ENCODE measurements around the gene P2RY8. TPM values are rescaled to one million over a fixed set of nuclear protein-coding genes. Genes with fewer than 3 reads are reported as not detected.

The P2RY8 gene
- total RNA-seq, 1 donor from 2014 or later: 0.52 TPM

- H3K27me3 ChIP-seq (ENCODE audit: control insufficient read depth in 3 of 3, insufficient read depth in 3 of 3, low read length in 3 of 3): no peaks in the 10 kb centered on the region
- H3K9ac ChIP-seq (ENCODE audit: low read depth in 1 of 3, low read length in 3 of 3): no peak overlapping the region
- H3K36me3 ChIP-seq (ENCODE audit: control insufficient read depth in 3 of 3, insufficient read depth in 3 of 3, low read length in 3 of 3): no peaks in the 10 kb centered on the region
- H3K27ac ChIP-seq (ENCODE audit: low read depth, low read length): no peak overlapping the region
- no peak overlapping the region for H3K4me3 ChIP-seq (ENCODE audit: low read length in 3 of 3)
- peaks cover 9 to 14% (median 13%) of the 10 kb centered on the region in 3 donors for H3K4me1 ChIP-seq (ENCODE audit: control insufficient read depth in 3 of 3, insufficient read depth in 3 of 3, low read length in 3 of 3)
- no peaks in the 10 kb centered on the region for H3K9me3 ChIP-seq (ENCODE audit: control insufficient read depth in 3 of 3, low read length in 3 of 3)
Observed at GRCh38 chrX:1455948-1456280, 81.1 kb downstream of the P2RY8 start.

GRCh38 chrX:1453951-1454785 is 82.8 kb downstream of the P2RY8 start:
- Histone ChIP-seq H3K36me3 (ENCODE audit: control insufficient read depth in 3 of 3, insufficient read depth in 3 of 3, low read length in 3 of 3) (no peaks in the 10 kb centered on the region), H3K9me3 (ENCODE audit: control insufficient read depth in 3 of 3, low read length in 3 of 3) (no peaks in the 10 kb centered on the region), H3K4me1 (ENCODE audit: control insufficient read depth in 3 of 3, insufficient read depth in 3 of 3, low read length in 3 of 3) (peaks cover 9 to 14% (median 13%) of the 10 kb centered on the region in 3 donors), H3K9ac (ENCODE audit: low read depth in 1 of 3, low read length in 3 of 3) (no peak overlapping the region), H3K27me3 (ENCODE audit: control insufficient read depth in 3 of 3, insufficient read depth in 3 of 3, low read length in 3 of 3) (no peaks in the 10 kb centered on the region), H3K4me3 (ENCODE audit: low read length in 3 of 3) (peak overlapping the region in 1 of 3 donors; percentile 52), H3K27ac (ENCODE audit: low read depth, low read length) (no peak overlapping the region)

GRCh38 chrX:1453395-1453783 is 83.6 kb downstream of the P2RY8 start:
- peak overlapping the region; percentile 70 for H3K27ac ChIP-seq (ENCODE audit: low read depth, low read length)
- H3K27me3 ChIP-seq (ENCODE audit: control insufficient read depth in 3 of 3, insufficient read depth in 3 of 3, low read length in 3 of 3): no peaks in the 10 kb centered on the region
- H3K9me3 ChIP-seq (ENCODE audit: control insufficient read depth in 3 of 3, low read length in 3 of 3): no peaks in the 10 kb centered on the region
- H3K9ac ChIP-seq (ENCODE audit: low read depth in 1 of 3, low read length in 3 of 3): peak overlapping the region; percentile 57 to 81 (median 64)
- H3K4me3 ChIP-seq (ENCODE audit: low read length in 3 of 3): peak overlapping the region; percentile 72 to 81 (median 78)
- H3K36me3 ChIP-seq (ENCODE audit: control insufficient read depth in 3 of 3, insufficient read depth in 3 of 3, low read length in 3 of 3): no peaks in the 10 kb centered on the region
- H3K4me1 ChIP-seq (ENCODE audit: control insufficient read depth in 3 of 3, insufficient read depth in 3 of 3, low read length in 3 of 3): peaks cover 9 to 14% (median 13%) of the 10 kb centered on the region in 3 donors

- no peaks in the 10 kb centered on the region for H3K27me3 ChIP-seq (ENCODE audit: control insufficient read depth in 3 of 3, insufficient read depth in 3 of 3, low read length in 3 of 3)
- H3K36me3 ChIP-seq (ENCODE audit: control insufficient read depth in 3 of 3, insufficient read depth in 3 of 3, low read length in 3 of 3): peaks cover 0 to 2% (median 0%) of the 10 kb centered on the region in 3 donors
- peaks cover 0 to 2% (median 0%) of the 10 kb centered on the region in 3 donors for H3K9me3 ChIP-seq (ENCODE audit: control insufficient read depth in 3 of 3, low read length in 3 of 3)
- H3K9ac ChIP-seq (ENCODE audit: low read depth in 1 of 3, low read length in 3 of 3): peak within 1 kb of the TSS; percentile 71 to 87 (median 86)
- peak within 1 kb of the TSS; percentile 83 to 89 (median 85) for H3K4me3 ChIP-seq (ENCODE audit: low read length in 3 of 3)
- peaks cover 9 to 14% (median 13%) of the 10 kb centered on the region in 3 donors for H3K4me1 ChIP-seq (ENCODE audit: control insufficient read depth in 3 of 3, insufficient read depth in 3 of 3, low read length in 3 of 3)
- peak within 1 kb of the TSS; percentile 70 for H3K27ac ChIP-seq (ENCODE audit: low read depth, low read length)
Observed at GRCh38 chrX:1452516-1453394, 84.2 kb downstream of the P2RY8 start, which contains the start of gene ASMTL. TSS of gene ASMTL (minus strand) at chrX:1452909. CDS start at chrX:1452840, 69 bp downstream.

- no peaks in the 10 kb centered on the region for H3K27me3 ChIP-seq (ENCODE audit: control insufficient read depth in 3 of 3, insufficient read depth in 3 of 3, low read length in 3 of 3)
- H3K9ac ChIP-seq (ENCODE audit: low read depth in 1 of 3, low read length in 3 of 3): peak overlapping the region; percentile 71 to 87 (median 86)
- H3K4me1 ChIP-seq (ENCODE audit: control insufficient read depth in 3 of 3, insufficient read depth in 3 of 3, low read length in 3 of 3): peaks cover 9 to 14% (median 13%) of the 10 kb centered on the region in 3 donors
- H3K9me3 ChIP-seq (ENCODE audit: control insufficient read depth in 3 of 3, low read length in 3 of 3): peaks cover 0 to 6% (median 5%) of the 10 kb centered on the region in 3 donors
- H3K36me3 ChIP-seq (ENCODE audit: control insufficient read depth in 3 of 3, insufficient read depth in 3 of 3, low read length in 3 of 3): peaks cover 0 to 2% (median 0%) of the 10 kb centered on the region in 3 donors
- H3K4me3 ChIP-seq (ENCODE audit: low read length in 3 of 3): peak overlapping the region; percentile 83 to 89 (median 85)
- peak overlapping the region; percentile 64 for H3K27ac ChIP-seq (ENCODE audit: low read depth, low read length)
Observed at GRCh38 chrX:1451661-1452515, 85.1 kb downstream of the P2RY8 start.

GRCh38 chrX:1451251-1451660 is 85.7 kb downstream of the P2RY8 start:
- H3K36me3 ChIP-seq (ENCODE audit: control insufficient read depth in 3 of 3, insufficient read depth in 3 of 3, low read length in 3 of 3): peaks cover 0 to 2% (median 0%) of the 10 kb centered on the region in 3 donors
- no peak overlapping the region for H3K4me3 ChIP-seq (ENCODE audit: low read length in 3 of 3)
- no peaks in the 10 kb centered on the region for H3K27me3 ChIP-seq (ENCODE audit: control insufficient read depth in 3 of 3, insufficient read depth in 3 of 3, low read length in 3 of 3)
- H3K9ac ChIP-seq (ENCODE audit: low read depth in 1 of 3, low read length in 3 of 3): no peak overlapping the region
- H3K9me3 ChIP-seq (ENCODE audit: control insufficient read depth in 3 of 3, low read length in 3 of 3): peaks cover 0 to 6% (median 5%) of the 10 kb centered on the region in 3 donors
- H3K4me1 ChIP-seq (ENCODE audit: control insufficient read depth in 3 of 3, insufficient read depth in 3 of 3, low read length in 3 of 3): peaks cover 9 to 14% (median 13%) of the 10 kb centered on the region in 3 donors
- H3K27ac ChIP-seq (ENCODE audit: low read depth, low read length): no peak overlapping the region

GRCh38 chrX:1450361-1451161 is 86.4 kb downstream of the P2RY8 start:
- H3K27me3 ChIP-seq (ENCODE audit: control insufficient read depth in 3 of 3, insufficient read depth in 3 of 3, low read length in 3 of 3): no peaks in the 10 kb centered on the region
- H3K9ac ChIP-seq (ENCODE audit: low read depth in 1 of 3, low read length in 3 of 3): no peak overlapping the region
- H3K4me1 ChIP-seq (ENCODE audit: control insufficient read depth in 3 of 3, insufficient read depth in 3 of 3, low read length in 3 of 3): peaks cover 9 to 14% (median 13%) of the 10 kb centered on the region in 3 donors
- peaks cover 0 to 2% (median 0%) of the 10 kb centered on the region in 3 donors for H3K36me3 ChIP-seq (ENCODE audit: control insufficient read depth in 3 of 3, insufficient read depth in 3 of 3, low read length in 3 of 3)
- H3K9me3 ChIP-seq (ENCODE audit: control insufficient read depth in 3 of 3, low read length in 3 of 3): peaks cover 0 to 6% (median 5%) of the 10 kb centered on the region in 3 donors
- H3K27ac ChIP-seq (ENCODE audit: low read depth, low read length): no peak overlapping the region
- H3K4me3 ChIP-seq (ENCODE audit: low read length in 3 of 3): no peak overlapping the region

GRCh38 chrX:1449823-1450149 is 87.2 kb downstream of the P2RY8 start:
- peaks cover 0 to 6% (median 5%) of the 10 kb centered on the region in 3 donors for H3K9me3 ChIP-seq (ENCODE audit: control insufficient read depth in 3 of 3, low read length in 3 of 3)
- H3K27me3 ChIP-seq (ENCODE audit: control insufficient read depth in 3 of 3, insufficient read depth in 3 of 3, low read length in 3 of 3): no peaks in the 10 kb centered on the region
- no peak overlapping the region for H3K27ac ChIP-seq (ENCODE audit: low read depth, low read length)
- H3K4me3 ChIP-seq (ENCODE audit: low read length in 3 of 3): no peak overlapping the region
- peaks cover 0 to 2% (median 0%) of the 10 kb centered on the region in 3 donors for H3K36me3 ChIP-seq (ENCODE audit: control insufficient read depth in 3 of 3, insufficient read depth in 3 of 3, low read length in 3 of 3)
- peaks cover 9 to 14% (median 13%) of the 10 kb centered on the region in 3 donors for H3K4me1 ChIP-seq (ENCODE audit: control insufficient read depth in 3 of 3, insufficient read depth in 3 of 3, low read length in 3 of 3)
- no peak overlapping the region for H3K9ac ChIP-seq (ENCODE audit: low read depth in 1 of 3, low read length in 3 of 3)

Data from skeletal muscle tissue (tissue), 4 donors.